SK-N-SH (cell line): Measurements from ENCODE around the gene ARHGEF10L. TPM values are rescaled to one million over a fixed set of nuclear protein-coding genes. Genes with fewer than 3 reads are reported as not detected.

Experiments
- CTCF ChIA-PET: fragments of 300-600, 350-600 bp; formaldehyde crosslinking; extraction: SDS; loops from one replicate; lab custom pipeline; 2021; lab: Yijun Ruan, JAX
- POLR2A ChIA-PET: fragments of 350-600 bp; sonication (Branson Sonifier 250); formaldehyde crosslinking; extraction: SDS; loops from one replicate; lab custom pipeline; 2020; ENCODE audit warnings: antibody characterized with exemption, inconsistent platforms; lab: Yijun Ruan, JAX
- DNase-seq: peaks from one replicate; pipeline ENCODE4 v3.0.0; 2012
- H2AFZ ChIP-seq: fragments of 200-600 bp; sonication (generic); 2 replicates; pipeline ENCODE4 v1.8.1; 2016; ENCODE audit warnings: antibody characterized with exemption, mild to moderate bottlenecking, low read depth
- H3F3A ChIP-seq: fragments of 200-600 bp; sonication (generic); replicated peaks from 2 replicates; pipeline ENCODE3; 2016; ENCODE audit warnings: antibody characterized with exemption, mild to moderate bottlenecking; ENCODE audit not compliant: insufficient read depth
- H3K27ac ChIP-seq, 2 experiments: fragments of 200-500 bp in 1 of 2; fragments of 200-600 bp in 1 of 2; sonication (Bioruptor generic) in 1 of 2; sonication (generic), shearing (Covaris generic) in 1 of 2; 2 replicates each; pipeline versions ENCODE4 v1.5.1 to v1.6.1; 2014 to 2016; ENCODE audit warnings: low read depth in 2 of 2, inconsistent platforms in 1 of 2, low read length in 1 of 2, mild to moderate bottlenecking in 1 of 2, mixed read lengths in 1 of 2
- H3K27me3 ChIP-seq: fragments of 200-600 bp; sonication (generic), shearing (Covaris generic); 2 replicates; pipeline ENCODE4 v1.6.1; 2016; ENCODE audit warnings: mixed run types; ENCODE audit not compliant: insufficient read depth
- H3K36me3 ChIP-seq, 2 experiments: fragments of 200-500 bp in 1 of 2; fragments of 200-600 bp in 1 of 2; sonication (Bioruptor generic) in 1 of 2; sonication (generic) in 1 of 2; replicated peaks in 1 of 2; 2 replicates each; pipeline versions ENCODE3 to v1.5.1; 2014 to 2016; ENCODE audit warnings: low read length in 1 of 2, mild to moderate bottlenecking in 1 of 2; ENCODE audit not compliant: insufficient read depth in 2 of 2, control insufficient read depth in 1 of 2
- H3K4me1 ChIP-seq, 2 experiments: fragments of 200-500 bp in 1 of 2; fragments of 200-600 bp in 1 of 2; sonication (Bioruptor generic) in 1 of 2; sonication (generic), shearing (Covaris generic) in 1 of 2; 2 replicates each; pipeline versions ENCODE4 v1.5.1 to v1.6.1; 2014 to 2016; ENCODE audit warnings: low read depth in 1 of 2, low read length in 1 of 2, mixed run types in 1 of 2; ENCODE audit not compliant: insufficient read depth in 2 of 2, control insufficient read depth in 1 of 2
- H3K4me2 ChIP-seq: fragments of 200-600 bp; sonication (generic), shearing (Covaris generic); 2 replicates; pipeline ENCODE4 v1.6.1; 2017; ENCODE audit warnings: mixed run types
- H3K4me3 ChIP-seq, 2 experiments: fragments of 200-500 bp in 1 of 2; fragments of 200-600 bp in 1 of 2; sonication (Bioruptor generic) in 1 of 2; sonication (generic), shearing (Covaris generic) in 1 of 2; 2 replicates each; pipeline versions ENCODE4 v1.5.1 to v1.8.1; 2014 to 2016; ENCODE audit warnings: low read depth in 2 of 2, inconsistent platforms in 1 of 2, low read length in 1 of 2, mild to moderate bottlenecking in 1 of 2, mixed read lengths in 1 of 2, moderate library complexity in 1 of 2
- H3K79me2 ChIP-seq: fragments of 200-600 bp; sonication (generic); 2 replicates; pipeline ENCODE4 v1.8.1; 2017; ENCODE audit warnings: mild to moderate bottlenecking; ENCODE audit not compliant: insufficient read depth
- H3K9ac ChIP-seq: fragments of 200-600 bp; sonication (generic); 2 replicates; pipeline ENCODE4 v1.6.1; 2017; ENCODE audit warnings: mixed run types
- H3K9me2 ChIP-seq: fragments of 200-600 bp; sonication (generic); 2 replicates; pipeline ENCODE4 v1.6.1; 2017; ENCODE audit warnings: mixed run types
- H3K9me3 ChIP-seq: fragments of 200-600 bp; sonication (generic); 2 replicates; pipeline ENCODE4 v1.6.1; 2017; ENCODE audit warnings: mixed run types, mild to moderate bottlenecking, moderate library complexity
- H4K20me1 ChIP-seq: fragments of 200-600 bp; sonication (generic); 2 replicates; pipeline ENCODE4 v1.6.1; 2017; ENCODE audit warnings: mild to moderate bottlenecking, mixed run types; ENCODE audit not compliant: insufficient read depth
- CHD2 ChIP-seq: fragments of 150-350 bp; IDR thresholded peaks from 2 replicates; pipeline ENCODE4 v1.6.1; 2018; ENCODE audit warnings: low read length; ENCODE audit not compliant: partially characterized antibody
- ELF1 ChIP-seq: IDR thresholded peaks from 2 replicates; pipeline ENCODE4 v1.4.0; 2012
- EP300 ChIP-seq, 2 experiments: IDR thresholded peaks; 2 replicates each; pipeline versions ENCODE4 v1.4.0 to v1.6.1; 2012; ENCODE audit warnings: borderline replicate concordance in 1 of 2, low read depth in 1 of 2, low read length in 1 of 2
- EZH2phosphoT487 ChIP-seq: fragments of 200-600 bp; sonication (generic); IDR thresholded peaks from 2 replicates; pipeline ENCODE4 v1.6.1; 2017; ENCODE audit warnings: low read depth, mixed run types, mild to moderate bottlenecking, antibody characterized with exemption, moderate library complexity, borderline replicate concordance
- FOXM1 ChIP-seq: IDR thresholded peaks from 2 replicates; pipeline ENCODE4 v1.4.0; 2012; ENCODE audit warnings: low read depth, mild to moderate bottlenecking
- GATA2 ChIP-seq: sonication (generic); formaldehyde crosslinking; IDR thresholded peaks from 2 replicates; pipeline ENCODE4 v1.5.0; 2020; ENCODE audit warnings: mild to moderate bottlenecking, missing genetic modification reagents
- MEF2A ChIP-seq: IDR thresholded peaks from 2 replicates; pipeline ENCODE4 v1.4.0; 2012; ENCODE audit warnings: low read depth, borderline replicate concordance
- MXI1 ChIP-seq: IDR thresholded peaks from 2 replicates; pipeline ENCODE4 v1.6.1; 2012; ENCODE audit warnings: mild to moderate bottlenecking, low read depth, low read length, improper control_type of control experiment
- NFIC ChIP-seq: IDR thresholded peaks from 2 replicates; pipeline ENCODE4 v1.4.0; 2012; ENCODE audit warnings: borderline replicate concordance
- RAD21 ChIP-seq: IDR thresholded peaks from 2 replicates; pipeline ENCODE4 v1.6.1; 2012; ENCODE audit warnings: mild to moderate bottlenecking, low read length
- RCOR1 ChIP-seq: fragments of 150-350 bp; IDR thresholded peaks from 2 replicates; pipeline ENCODE4 v1.6.1; 2017; ENCODE audit warnings: antibody characterized with exemption, low read length
- RFX5 ChIP-seq: IDR thresholded peaks from 2 replicates; pipeline ENCODE4 v1.6.1; 2012; ENCODE audit warnings: mild to moderate bottlenecking, improper control_type of control experiment, low read length
- SIN3A ChIP-seq: IDR thresholded peaks from 2 replicates; pipeline ENCODE4 v1.6.1; 2012; ENCODE audit warnings: low read depth, mild to moderate bottlenecking, low read length, moderate library complexity, borderline replicate concordance
- SMC3 ChIP-seq: IDR thresholded peaks from 2 replicates; pipeline ENCODE4 v1.6.1; 2012; ENCODE audit warnings: low read depth, low read length, improper control_type of control experiment
- TAF1 ChIP-seq: IDR thresholded peaks from 2 replicates; pipeline ENCODE4 v1.6.1; 2012; ENCODE audit warnings: low read depth, mild to moderate bottlenecking, low read length, moderate library complexity, borderline replicate concordance
- YY1 ChIP-seq: IDR thresholded peaks from 2 replicates; pipeline ENCODE4 v1.4.0; 2012; ENCODE audit warnings: low read depth, mild to moderate bottlenecking
- ZBTB33 ChIP-seq: IDR thresholded peaks from 2 replicates; pipeline ENCODE4 v1.4.0; 2012; ENCODE audit warnings: low read depth, borderline replicate concordance
- WGBS: methylation state at CpG from one replicate; pipeline ENCODE4 v1.1.6; 2017; ENCODE audit warnings: low lambda C conversion rate; 5-methylcytosine and 5-hydroxymethylcytosine counted together
- polyA plus RNA-seq, 3 experiments: library from polyadenylated mRNA; depleted of rRNA; stranded (reverse); fragments of >200 nt; gene quantifications; 2 replicates each; pipeline ENCODE4 v1.2.3, GENCODE V29; 2012
- TF ChIP-seq, protein P1 (sequence below): IDR thresholded peaks from 2 replicates; pipeline ENCODE4; 2012

The ARHGEF10L gene
- polyA plus RNA-seq, 1 of the 3 experiments (the other 2 are of a cell fraction): 12.5 TPM

DNA sequence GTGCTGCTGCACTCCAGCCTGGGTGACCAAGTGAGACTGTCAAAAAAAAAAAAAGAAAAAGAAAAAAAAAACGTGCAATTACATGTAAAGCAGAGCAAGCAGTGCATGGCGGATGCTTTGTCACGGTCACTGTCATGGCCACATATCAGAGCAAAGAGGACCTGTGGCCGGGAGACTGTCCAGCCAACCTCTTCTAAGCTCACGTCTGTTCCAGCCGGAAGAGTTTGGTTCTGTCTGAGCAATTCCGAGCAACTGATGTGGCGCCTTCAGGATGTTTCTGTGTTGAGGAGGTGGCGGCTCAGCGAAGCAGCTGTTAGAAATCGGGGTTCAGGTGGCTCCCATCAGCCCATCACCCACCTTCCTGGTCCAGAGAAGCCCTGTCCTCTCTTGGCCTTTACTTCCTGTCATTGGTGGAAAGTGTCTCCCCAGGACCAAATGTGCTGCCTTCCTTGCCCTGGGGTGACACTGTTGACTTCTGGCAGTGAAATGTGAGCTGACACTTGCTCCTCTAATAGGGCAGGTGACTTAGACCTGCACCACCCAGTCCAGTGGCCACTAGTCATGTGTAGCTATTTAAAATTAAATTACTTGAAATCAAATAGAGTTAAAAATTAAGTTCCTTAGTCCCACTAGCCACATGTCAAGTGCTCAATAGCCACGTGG is 59.9 kb downstream of the ARHGEF10L start:
- DNase-seq: no peak
- Histone ChIP-seq H2AFZ (no peak overlapping the region), H3K9me3 (no peaks in the 10 kb centered on the region), H3K79me2 (no peaks in the 10 kb centered on the region), H3K27me3 (no peaks in the 10 kb centered on the region), H3K4me3 (no peak overlapping the region), H3K9me2 (no peaks in the 10 kb centered on the region), H3K27ac (no peak overlapping the region), H3F3A (no peaks in the 10 kb centered on the region), H3K9ac (no peak overlapping the region), H3K36me3 (peaks cover 0 to 4% of the 10 kb centered on the region in 2 experiments), H3K4me1 (peaks cover 0 to 73% of the 10 kb centered on the region in 2 experiments; a peak in 2 of 4 replicates), H3K4me2 (no peak overlapping the region), H4K20me1 (no peaks in the 10 kb centered on the region)
- no peak for TF ChIP-seq RAD21
- no peak for TF ChIP-seq EZH2phosphoT487
- TF ChIP-seq TAF1: no peak
- no peak for TF ChIP-seq ZBTB33
- TF ChIP-seq MEF2A: no peak
- TF ChIP-seq SMC3: no peak
- TF ChIP-seq, protein P1, sequence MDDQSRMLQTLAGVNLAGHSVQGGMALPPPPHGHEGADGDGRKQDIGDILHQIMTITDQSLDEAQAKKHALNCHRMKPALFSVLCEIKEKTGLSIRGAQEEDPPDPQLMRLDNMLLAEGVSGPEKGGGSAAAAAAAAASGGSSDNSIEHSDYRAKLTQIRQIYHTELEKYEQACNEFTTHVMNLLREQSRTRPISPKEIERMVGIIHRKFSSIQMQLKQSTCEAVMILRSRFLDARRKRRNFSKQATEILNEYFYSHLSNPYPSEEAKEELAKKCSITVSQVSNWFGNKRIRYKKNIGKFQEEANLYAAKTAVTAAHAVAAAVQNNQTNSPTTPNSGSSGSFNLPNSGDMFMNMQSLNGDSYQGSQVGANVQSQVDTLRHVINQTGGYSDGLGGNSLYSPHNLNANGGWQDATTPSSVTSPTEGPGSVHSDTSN: no peak
- TF ChIP-seq RCOR1: no peak
- TF ChIP-seq CHD2: no peak
- TF ChIP-seq NFIC: no peak
- no peak for TF ChIP-seq RFX5
- TF ChIP-seq GATA2 (CRISPR knock-in tag): no peak
- TF ChIP-seq FOXM1: no peak
- TF ChIP-seq YY1: no peak
- TF ChIP-seq ELF1: no peak
- TF ChIP-seq MXI1: no peak
- no peak for TF ChIP-seq EP300 (IDR thresholded peaks at IDR 0.05; ENCODE audit: borderline replicate concordance in 1 of 2, low read depth in 1 of 2, low read length in 1 of 2)
- no peak for TF ChIP-seq SIN3A
- ChIA-PET CTCF (interaction anchor here (0.7 to 38.1 kb wide), 5 partner anchors 11 to 276 kb away, joined by 3 to 707 read pairs (median 3); no protein-coding TSS in a partner anchor), POLR2A (no interaction called here)
- 94% methylated on average over 12 of the region's 12 CpGs for WGBS
